GM21529 (cell line): ENCODE results near the gene PON3.
A peak's percentile ranks its signal among the peaks of the same experiment; 100 is the strongest.

Experiments
- ATAC-seq: cut with Tn5 transposase; IDR thresholded peaks from one replicate; pipeline ENCODE4 v1.9.1; 2021; ENCODE audit not compliant: unreplicated experiment

PON3 gene

GRCh38 chr7:95396136-95397032 lies at the start of gene PON3:
PON3 (minus strand) TSS chr7:95396375; CDS start chr7:95396350, 25 bp downstream.
- ATAC-seq: no peak

- ATAC-seq: no peak
Measured at GRCh38 chr7:95444796-95445195, 48.6 kb upstream of the PON3 start.

- no peak for ATAC-seq
Measured at GRCh38 chr7:95441042-95441823, 45.1 kb upstream of the PON3 start.

- no peak for ATAC-seq
Measured at GRCh38 chr7:95440394-95441038, 44.3 kb upstream of the PON3 start.

GRCh38 chr7:95436407-95436806 lies 40.2 kb upstream of the PON3 start:
- ATAC-seq: no peak

- ATAC-seq: no peak
Measured at GRCh38 chr7:95435422-95435780, 39.2 kb upstream of the PON3 start.

- ATAC-seq: peak; percentile 98
Measured at GRCh38 chr7:95434557-95435421, 38.6 kb upstream of the PON3 start, which contains the start of gene PON2. PON2 (minus strand) TSS chr7:95435028; CDS start chr7:95434951, 77 bp downstream.

- ATAC-seq: no peak
Measured at GRCh38 chr7:95433952-95434556, 37.9 kb upstream of the PON3 start.

- no peak for ATAC-seq
Measured at GRCh38 chr7:95433129-95433528, 37.0 kb upstream of the PON3 start.

- ATAC-seq: no peak
Measured at GRCh38 chr7:95432606-95433005, 36.4 kb upstream of the PON3 start.

GRCh38 chr7:95430864-95431263 lies 34.7 kb upstream of the PON3 start:
- no peak for ATAC-seq

GRCh38 chr7:95429241-95429990 lies 33.2 kb upstream of the PON3 start:
- no peak for ATAC-seq

- ATAC-seq: no peak
Measured at GRCh38 chr7:95427914-95428516, 31.8 kb upstream of the PON3 start.

GRCh38 chr7:95427166-95427565 lies 31.0 kb upstream of the PON3 start:
- no peak for ATAC-seq

GRCh38 chr7:95425694-95426093 lies 29.5 kb upstream of the PON3 start:
- ATAC-seq: no peak

- ATAC-seq: no peak
Measured at GRCh38 chr7:95424716-95425115, 28.5 kb upstream of the PON3 start.

- no peak for ATAC-seq
Measured at GRCh38 chr7:95421847-95422444, 25.8 kb upstream of the PON3 start.

GRCh38 chr7:95421000-95421846 lies 25.0 kb upstream of the PON3 start:
- no peak for ATAC-seq
